Left lung (tissue), 10 donors: ENCODE data around the gene PYY. TPM values are rescaled to one million over a fixed set of nuclear protein-coding genes. Genes with fewer than 3 reads are reported as not detected.

Experiments
- ATAC-seq: fragments of 200-7000 bp; cut with Tn5 transposase; one replicate; pipeline ENCODE4 v1.9.1; 2020; ENCODE audit warnings: moderate library complexity
- DNase-seq, 4 donors: peaks; one replicate each; pipeline ENCODE4 v3.0.0-alpha.2; 2013 to 2020
- H3K27ac ChIP-seq, 2 donors: fragments of 200-600 bp; sonication (generic) in 1 of 2; one replicate each; pipeline versions ENCODE4 v1.5.0 to v1.8.0; 2020 to 2021
- H3K27me3 ChIP-seq, 2 donors: fragments of 200-600 bp; sonication (generic) in 1 of 2; one replicate each; pipeline versions ENCODE4 v1.5.0 to v1.8.0; 2020 to 2021
- H3K36me3 ChIP-seq, 2 donors: fragments of 200-600 bp; sonication (generic) in 1 of 2; one replicate each; pipeline versions ENCODE4 v1.5.0 to v1.8.0; 2020 to 2021
- H3K4me1 ChIP-seq, 2 donors: fragments of 200-600 bp; one replicate each; pipeline ENCODE4 v1.8.0; 2021
- H3K4me3 ChIP-seq, 2 donors: fragments of 200-600 bp; sonication (generic) in 1 of 2; one replicate each; pipeline versions ENCODE4 v1.5.0 to v1.8.0; 2020 to 2021; ENCODE audit warnings: mild to moderate bottlenecking in 1 of 2
- H3K9me3 ChIP-seq, 2 donors: fragments of 200-600 bp; sonication (generic) in 1 of 2; one replicate each; pipeline versions ENCODE4 v1.5.0 to v1.8.0; 2020 to 2021
- intact Hi-C, 2 donors: fragments of 100-400 bp; cut with DNase I; formaldehyde crosslinking; loops; one replicate each; pipeline versions ENCODE4 v1.11.2 to v1.14.2; 2022
- polyA plus RNA-seq, 6 donors: library from polyadenylated mRNA; unstranded; fragments of 120-200 nt; gene quantifications; one replicate each; pipeline ENCODE4 v1.2.1, GENCODE V29; 2013; ENCODE audit not compliant: insufficient read length in 6 of 6
- total RNA-seq, 2 donors: library from RNA; stranded (reverse); fragmentation: NEBNext Ultra II Directional; extraction: Animal tissue kit (Norgen Biotek cat#: 25700); gene quantifications; one replicate each; pipeline ENCODE4 v1.2.1, GENCODE V29; 2021
- TF ChIP-seq, protein P1 (sequence below), 2 donors: fragments of 200-600 bp; sonication (generic) in 1 of 2; IDR thresholded peaks; one replicate each; pipeline versions ENCODE4 v1.5.0 to v1.8.0; 2021; ENCODE audit warnings: antibody characterized with exemption in 2 of 2
- donor health status: DM: no; HTN: yes; CAD: no.
- donor health status: DM: no; HTN: no; CAD: no.

The PYY gene
- total and polyA plus RNA-seq, 8 donors: 0.21 to 0.68 (median 0.43) TPM; not detected in 4

- no peaks in the 10 kb centered on the region for H3K36me3 ChIP-seq
- peak in 2 of 4 donors; percentile 49 to 89 for DNase-seq
- H3K9me3 ChIP-seq: no peaks in the 10 kb centered on the region
- no peak overlapping the region for H3K27ac ChIP-seq
- no peaks in the 10 kb centered on the region for H3K4me1 ChIP-seq
- TF ChIP-seq, protein P1, sequence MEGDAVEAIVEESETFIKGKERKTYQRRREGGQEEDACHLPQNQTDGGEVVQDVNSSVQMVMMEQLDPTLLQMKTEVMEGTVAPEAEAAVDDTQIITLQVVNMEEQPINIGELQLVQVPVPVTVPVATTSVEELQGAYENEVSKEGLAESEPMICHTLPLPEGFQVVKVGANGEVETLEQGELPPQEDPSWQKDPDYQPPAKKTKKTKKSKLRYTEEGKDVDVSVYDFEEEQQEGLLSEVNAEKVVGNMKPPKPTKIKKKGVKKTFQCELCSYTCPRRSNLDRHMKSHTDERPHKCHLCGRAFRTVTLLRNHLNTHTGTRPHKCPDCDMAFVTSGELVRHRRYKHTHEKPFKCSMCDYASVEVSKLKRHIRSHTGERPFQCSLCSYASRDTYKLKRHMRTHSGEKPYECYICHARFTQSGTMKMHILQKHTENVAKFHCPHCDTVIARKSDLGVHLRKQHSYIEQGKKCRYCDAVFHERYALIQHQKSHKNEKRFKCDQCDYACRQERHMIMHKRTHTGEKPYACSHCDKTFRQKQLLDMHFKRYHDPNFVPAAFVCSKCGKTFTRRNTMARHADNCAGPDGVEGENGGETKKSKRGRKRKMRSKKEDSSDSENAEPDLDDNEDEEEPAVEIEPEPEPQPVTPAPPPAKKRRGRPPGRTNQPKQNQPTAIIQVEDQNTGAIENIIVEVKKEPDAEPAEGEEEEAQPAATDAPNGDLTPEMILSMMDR (IDR thresholded peaks at IDR 0.05): peak; percentile 70 to 76
- H3K27me3 ChIP-seq: peaks cover 0 to 16% of the 10 kb centered on the region in 2 donors
- ATAC-seq: peak; percentile 84
- peak overlapping the region; percentile 7 to 10 for H3K4me3 ChIP-seq
- intact Hi-C loops: loop anchor here in 1 of 2 donors (5.0 kb wide), 1 partner anchor 47 kb away; no protein-coding TSS in a partner anchor
Observed at GRCh38 chr17:43994272-43995149, 40.8 kb upstream of the PYY start.

DNA sequence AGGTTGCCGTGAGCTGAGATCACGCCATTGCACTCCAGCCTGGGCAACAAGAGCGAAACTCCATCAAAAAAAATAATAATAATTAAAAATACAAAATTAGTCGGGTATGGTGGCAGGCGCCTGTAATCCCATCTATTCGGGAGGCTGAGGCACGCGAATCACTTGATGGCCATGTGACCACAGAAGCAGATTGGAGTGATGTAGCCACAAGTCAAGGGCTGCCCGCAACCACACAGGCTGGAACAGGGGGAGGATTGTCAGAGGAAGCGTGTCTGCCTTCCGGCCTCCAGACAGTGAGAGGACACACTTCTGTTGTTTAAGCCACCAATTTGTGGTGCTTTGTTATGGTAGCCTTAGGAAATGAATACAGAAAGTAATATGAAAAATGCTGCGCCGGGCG is 38.9 kb upstream of the PYY start:
- H3K4me3 ChIP-seq: no peak overlapping the region
- TF ChIP-seq, protein P1 (IDR thresholded peaks at IDR 0.05): no peak
- intact Hi-C loops: loop anchor here in 1 of 2 donors (5.0 kb wide), 1 partner anchor 45 kb away; no protein-coding TSS in a partner anchor
- no peaks in the 10 kb centered on the region for H3K4me1 ChIP-seq
- peaks cover 11 to 16% of the 10 kb centered on the region in 2 donors for H3K27me3 ChIP-seq
- H3K9me3 ChIP-seq: no peaks in the 10 kb centered on the region
- no peak for ATAC-seq
- H3K36me3 ChIP-seq: no peaks in the 10 kb centered on the region
- no peak overlapping the region for H3K27ac ChIP-seq
- DNase-seq: no peak

DNA sequence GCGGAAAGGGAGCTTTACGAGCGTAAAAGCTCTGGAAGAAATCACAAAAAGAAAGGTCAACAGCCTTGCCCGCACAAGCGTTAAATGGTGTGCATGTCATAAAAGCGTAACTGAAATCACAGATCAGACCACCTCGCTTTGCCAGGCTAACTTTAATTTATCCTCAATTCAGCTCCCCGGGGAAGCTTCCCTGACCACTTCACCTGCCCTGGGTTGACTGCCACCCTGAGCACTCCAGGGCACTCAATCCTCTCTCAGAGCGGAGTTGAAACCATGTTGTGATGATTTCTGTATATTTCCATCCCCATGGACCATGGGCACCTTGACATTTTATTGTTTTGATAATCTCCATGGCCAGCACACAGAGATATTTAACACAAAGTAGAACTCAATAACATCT is 34.6 kb upstream of the PYY start:
- Histone ChIP-seq H3K9me3 (no peaks in the 10 kb centered on the region), H3K27ac (no peak overlapping the region), H3K4me3 (no peak overlapping the region), H3K4me1 (peaks cover 0 to 11% of the 10 kb centered on the region in 2 donors), H3K27me3 (peaks cover 19 to 53% of the 10 kb centered on the region in 2 donors), H3K36me3 (no peaks in the 10 kb centered on the region)
- no peak for ATAC-seq
- intact Hi-C loops: no loop called here
- DNase-seq: no peak
- TF ChIP-seq, protein P1 (IDR thresholded peaks at IDR 0.05): no peak

GRCh38 chr17:43987131-43988021 is 33.6 kb upstream of the PYY start:
- DNase-seq (no peak), ATAC-seq (no peak)
- Histone ChIP-seq H3K4me3 (no peak overlapping the region), H3K27ac (no peak overlapping the region), H3K9me3 (no peaks in the 10 kb centered on the region), H3K4me1 (peaks cover 0 to 12% of the 10 kb centered on the region in 2 donors), H3K27me3 (peaks cover 27 to 62% of the 10 kb centered on the region in 2 donors), H3K36me3 (no peaks in the 10 kb centered on the region)
- TF ChIP-seq, protein P1 (IDR thresholded peaks at IDR 0.05): no peak
- intact Hi-C loops: no loop called here
